IPS-18c (cell line): ENCODE data around the gene DCPS.
"Not testable (repeated sequence)": the region's sequence is repeated elsewhere in the genome, so short reads cannot be mapped to it uniquely, and the experiment has no call there.

Experiments
- H3K4me3 ChIP-seq: 2 replicates; pipeline ENCODE4 v1.7.0; 2013; ENCODE audit warnings: low read depth, mild to moderate bottlenecking, low read length, moderate library complexity; ENCODE audit not compliant: insufficient read depth
- H3K9me3 ChIP-seq: one replicate; pipeline ENCODE4 v1.6.1; 2013; ENCODE audit warnings: mild to moderate bottlenecking, low read length, moderate library complexity; ENCODE audit not compliant: control insufficient read depth, insufficient read depth

DCPS gene

GRCh38 chr11:126303623-126304456 lies at the start of gene DCPS:
Gene DCPS (plus strand): TSS chr11:126304060. CDS start chr11:126304081, 21 bp downstream.
- Histone ChIP-seq H3K9me3 (peaks cover 2% of the 10 kb centered on the region), H3K4me3 (peak within 1 kb of the TSS; percentile 81)

GRCh38 chr11:126254819-126255218 lies 49.0 kb upstream of the DCPS start:
- Histone ChIP-seq H3K4me3 (no peak overlapping the region), H3K9me3 (peaks cover 2% of the 10 kb centered on the region)

GRCh38 chr11:126255507-126255906 lies 48.4 kb upstream of the DCPS start:
- H3K9me3 ChIP-seq, H3K4me3 ChIP-seq: not testable (repeated sequence)

GRCh38 chr11:126256216-126256615 lies 47.6 kb upstream of the DCPS start:
- Histone ChIP-seq H3K4me3 (no peak overlapping the region), H3K9me3 (peaks cover 2% of the 10 kb centered on the region)

- peaks cover 2% of the 10 kb centered on the region for H3K9me3 ChIP-seq
- no peak overlapping the region for H3K4me3 ChIP-seq
These were observed 46.7 kb upstream of the DCPS start for GRCh38 chr11:126257144-126257543.

GRCh38 chr11:126257764-126258163 lies 46.1 kb upstream of the DCPS start:
- Histone ChIP-seq H3K4me3 (no peak overlapping the region), H3K9me3 (peaks cover 2% of the 10 kb centered on the region)

- Histone ChIP-seq H3K4me3 (no peak overlapping the region), H3K9me3 (no peaks in the 10 kb centered on the region)
These were observed 41.6 kb upstream of the DCPS start for GRCh38 chr11:126262216-126262615.

- no peak overlapping the region for H3K4me3 ChIP-seq
These were observed 40.4 kb upstream of the DCPS start for GRCh38 chr11:126263489-126263888.

GRCh38 chr11:126265811-126266210 lies 38.0 kb upstream of the DCPS start:
- Histone ChIP-seq H3K4me3 (no peak overlapping the region), H3K9me3 (no peaks in the 10 kb centered on the region)

More at GRCh38 chr11:126263489-126263888, 40.4 kb upstream of the DCPS start:
- no peaks in the 10 kb centered on the region for H3K9me3 ChIP-seq

GRCh38 chr11:126267650-126268049 lies 36.2 kb upstream of the DCPS start:
- Histone ChIP-seq H3K9me3 (no peaks in the 10 kb centered on the region), H3K4me3 (peak overlapping the region; percentile 71)

- Histone ChIP-seq H3K9me3 (no peaks in the 10 kb centered on the region), H3K4me3 (peak overlapping the region; percentile 71)
These were observed 35.5 kb upstream of the DCPS start for GRCh38 chr11:126268361-126268707.

GRCh38 chr11:126268708-126269579 lies 34.9 kb upstream of the DCPS start, which contains the start of the genes FOXRED1 and SRPRA:
Gene FOXRED1 (plus strand): TSS chr11:126269154. CDS start chr11:126269207, 53 bp downstream.
Gene SRPRA (minus strand): TSS chr11:126268895. CDS start chr11:126268804, 91 bp downstream.
- Histone ChIP-seq H3K9me3 (no peaks in the 10 kb centered on the region), H3K4me3 (peak within 1 kb of the TSS; percentile 82)

- H3K9me3 ChIP-seq, result no peaks in the 10 kb centered on the region
- H3K4me3 ChIP-seq, result no peak overlapping the region
These were observed 26.5 kb upstream of the DCPS start for GRCh38 chr11:126277322-126277721.

- Histone ChIP-seq H3K4me3 (no peak overlapping the region), H3K9me3 (no peaks in the 10 kb centered on the region)
These were observed 26.1 kb upstream of the DCPS start for GRCh38 chr11:126277780-126278179.

- no peaks in the 10 kb centered on the region for H3K9me3 ChIP-seq
- H3K4me3 ChIP-seq, result no peak overlapping the region
These were observed 24.7 kb upstream of the DCPS start for GRCh38 chr11:126279191-126279590.

- H3K4me3 ChIP-seq, result no peak overlapping the region
- H3K9me3 ChIP-seq, result no peaks in the 10 kb centered on the region
These were observed 23.3 kb upstream of the DCPS start for GRCh38 chr11:126280595-126280994.

GRCh38 chr11:126281245-126281644 lies 22.6 kb upstream of the DCPS start:
- Histone ChIP-seq H3K9me3 (no peaks in the 10 kb centered on the region), H3K4me3 (no peak overlapping the region)
